AG09309 (cell line): Measurements from ENCODE around the gene SETD2.

Experiments used
- DNase-seq: peaks from one replicate; pipeline ENCODE4 v3.0.0-alpha.2; 2010; ENCODE audit warnings: low read depth
- H3K4me3 ChIP-seq: 2 replicates; pipeline ENCODE4 v1.5.1; 2011; ENCODE audit warnings: mild to moderate bottlenecking, low read depth, low read length, moderate library complexity; ENCODE audit not compliant: control insufficient read depth
- TF ChIP-seq, protein P1 (sequence below): IDR thresholded peaks from 2 replicates; pipeline ENCODE4 v1.5.1; 2011; ENCODE audit warnings: mild to moderate bottlenecking, low read depth, low read length, inconsistent platforms; ENCODE audit not compliant: insufficient read depth, control insufficient read depth; ENCODE audit errors: missing control alignments

Gene SETD2

DNA sequence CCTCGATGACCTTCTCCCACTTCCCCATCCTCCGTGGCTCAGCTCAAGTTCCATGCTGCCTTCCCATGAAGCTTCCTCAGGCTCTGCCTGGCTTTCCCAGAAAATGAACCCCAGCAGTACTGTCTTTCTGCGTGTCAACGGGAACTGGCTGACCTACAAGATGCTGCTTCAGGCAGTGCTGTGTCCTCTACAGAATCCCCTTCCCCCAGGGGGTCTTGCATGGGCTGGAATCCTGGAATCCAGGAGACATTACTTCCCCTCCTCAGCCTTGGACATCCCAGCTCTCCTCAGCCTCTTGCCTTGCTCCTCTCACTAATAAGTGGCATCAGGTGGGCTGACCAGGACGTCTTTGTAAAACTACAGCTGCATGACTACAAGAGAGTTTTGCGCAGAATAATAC lies 192.8 kb downstream of the SETD2 start:
- no peak for DNase-seq
- H3K4me3 ChIP-seq = no peak overlapping the region
- TF ChIP-seq, protein P1, sequence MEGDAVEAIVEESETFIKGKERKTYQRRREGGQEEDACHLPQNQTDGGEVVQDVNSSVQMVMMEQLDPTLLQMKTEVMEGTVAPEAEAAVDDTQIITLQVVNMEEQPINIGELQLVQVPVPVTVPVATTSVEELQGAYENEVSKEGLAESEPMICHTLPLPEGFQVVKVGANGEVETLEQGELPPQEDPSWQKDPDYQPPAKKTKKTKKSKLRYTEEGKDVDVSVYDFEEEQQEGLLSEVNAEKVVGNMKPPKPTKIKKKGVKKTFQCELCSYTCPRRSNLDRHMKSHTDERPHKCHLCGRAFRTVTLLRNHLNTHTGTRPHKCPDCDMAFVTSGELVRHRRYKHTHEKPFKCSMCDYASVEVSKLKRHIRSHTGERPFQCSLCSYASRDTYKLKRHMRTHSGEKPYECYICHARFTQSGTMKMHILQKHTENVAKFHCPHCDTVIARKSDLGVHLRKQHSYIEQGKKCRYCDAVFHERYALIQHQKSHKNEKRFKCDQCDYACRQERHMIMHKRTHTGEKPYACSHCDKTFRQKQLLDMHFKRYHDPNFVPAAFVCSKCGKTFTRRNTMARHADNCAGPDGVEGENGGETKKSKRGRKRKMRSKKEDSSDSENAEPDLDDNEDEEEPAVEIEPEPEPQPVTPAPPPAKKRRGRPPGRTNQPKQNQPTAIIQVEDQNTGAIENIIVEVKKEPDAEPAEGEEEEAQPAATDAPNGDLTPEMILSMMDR = no peak

DNA sequence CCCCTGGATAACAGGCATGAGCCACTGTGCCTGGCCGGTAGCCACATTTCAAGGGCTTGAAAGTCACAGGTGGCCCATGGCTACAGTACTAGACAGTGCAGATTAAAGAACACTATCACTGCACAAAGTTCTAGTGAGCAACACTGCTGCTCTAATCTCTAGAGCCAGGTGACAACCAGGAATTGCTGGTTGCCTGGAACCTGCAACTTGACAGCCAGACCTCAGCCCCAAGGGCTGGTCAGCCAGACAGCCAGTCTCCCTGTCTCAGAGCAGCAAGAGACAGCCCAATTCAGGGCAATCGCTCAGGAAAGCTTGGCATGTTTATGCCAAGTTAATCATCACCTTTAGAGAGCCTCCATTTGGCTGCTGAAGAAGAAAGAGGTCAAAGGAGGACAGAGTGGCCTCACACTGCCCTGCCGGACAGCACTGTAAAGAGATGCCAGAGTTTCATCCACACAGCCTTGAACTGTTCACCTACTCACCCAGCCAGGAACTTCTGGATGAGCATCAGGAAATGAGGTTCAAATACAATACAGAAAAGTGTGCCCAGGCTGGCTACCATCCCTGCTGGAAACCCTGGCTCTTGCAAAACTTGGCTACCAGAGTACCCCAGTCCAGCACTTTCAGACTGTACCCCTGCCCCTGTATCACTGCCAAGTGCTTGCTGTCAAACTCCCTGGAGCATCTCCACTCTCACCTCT lies 193.4 kb downstream of the SETD2 start:
- no peak overlapping the region for H3K4me3 ChIP-seq
- DNase-seq = no peak
- TF ChIP-seq, protein P1 = no peak

DNA sequence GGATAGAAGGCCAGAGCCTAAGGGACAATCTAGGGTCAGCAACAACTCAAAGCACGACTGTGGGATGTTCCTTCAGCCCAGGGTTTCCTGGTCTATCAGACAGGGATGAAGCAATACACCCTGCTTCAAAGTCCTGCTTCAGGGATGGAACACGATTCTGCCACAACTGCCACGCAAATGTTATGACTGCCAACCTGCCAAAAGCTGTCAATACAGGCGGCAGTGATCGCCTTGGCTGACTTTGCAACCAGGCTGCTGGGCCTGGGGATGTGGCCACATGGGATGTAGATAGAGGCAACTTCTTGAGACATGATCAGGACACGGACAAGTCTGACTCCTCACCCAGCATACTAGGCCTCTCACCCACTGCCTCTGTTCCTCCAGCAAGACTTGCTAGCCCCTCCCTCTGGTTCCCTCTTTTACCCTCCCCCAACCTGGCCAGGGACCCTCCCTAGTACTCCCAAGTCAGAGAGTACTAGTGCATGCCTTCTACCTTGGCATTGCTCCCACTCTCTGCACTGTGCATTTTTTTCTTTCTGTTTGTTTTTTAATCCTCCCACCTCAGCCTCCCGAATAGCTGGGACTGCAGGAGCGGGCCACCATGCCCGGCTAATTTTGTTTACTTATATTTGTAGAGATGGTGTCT lies 195.0 kb downstream of the SETD2 start:
- DNase-seq = no peak
- H3K4me3 ChIP-seq = no peak overlapping the region
- TF ChIP-seq, protein P1 = no peak

DNA sequence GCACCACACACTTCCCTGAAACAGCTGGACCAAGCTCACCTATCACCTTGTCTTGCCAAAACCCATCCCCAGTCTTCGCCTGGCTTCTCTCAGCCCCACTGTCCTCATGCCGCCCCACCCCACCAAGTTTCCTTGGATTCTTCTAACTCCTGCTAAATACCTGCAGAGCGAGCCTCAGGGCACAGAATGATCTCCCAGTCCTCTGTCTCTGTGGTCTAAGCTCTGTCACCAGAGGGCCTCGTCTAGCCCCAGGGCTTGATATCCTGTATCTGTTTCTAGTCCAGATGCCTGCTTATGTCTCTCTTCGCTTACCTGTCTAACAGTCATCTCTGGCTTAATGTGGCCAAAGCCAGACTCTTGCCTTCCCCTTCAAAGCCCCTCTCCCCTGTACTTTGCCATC lies 197.1 kb downstream of the SETD2 start:
- H3K4me3 ChIP-seq = no peak overlapping the region
- TF ChIP-seq, protein P1 = no peak
- DNase-seq = no peak
